ENCODE results near the gene PSG1. TPM values are rescaled to one million over a fixed set of nuclear protein-coding genes. Genes with fewer than 3 reads are reported as not detected.
"Not testable (repeated sequence)": the region's sequence is repeated elsewhere in the genome, so short reads cannot be mapped to it uniquely, and the experiment has no call there.

PSG1 gene
- total RNA-seq, 2 experiments from 2014 or later: not detected

- H3K4me3 ChIP-seq (ENCODE audit: low read length); ATAC-seq (ENCODE audit: poor library complexity); DNase-seq; H3K4me3 Mint-ChIP-seq; H3K27ac Mint-ChIP-seq; H3K36me3 Mint-ChIP-seq (ENCODE audit: low read depth); POLR2A ChIA-PET; intact Hi-C loops (cut with DNase I, micrococcal nuclease); H3K9me3 Mint-ChIP-seq; H3K27ac ChIP-seq (ENCODE audit: low read depth in 1 of 2, low read length in 2 of 2); H3K27me3 ChIP-seq (ENCODE audit: control insufficient read depth in 1 of 2, insufficient read depth in 2 of 2, low read length in 2 of 2); CTCF ChIA-PET; H3K4me1 ChIP-seq (ENCODE audit: insufficient read depth, low read length); H3K4me1 Mint-ChIP-seq (ENCODE audit: low read depth); H3K9me3 ChIP-seq (ENCODE audit: control insufficient read depth in 1 of 2, insufficient read depth in 1 of 2, low read length in 2 of 2); H3K27me3 Mint-ChIP-seq; H3K36me3 ChIP-seq (ENCODE audit: insufficient read depth, low read length): not testable (repeated sequence)
Observed at GRCh38 chr19:42852821-42853220, 26.7 kb downstream of the PSG1 start.

- H3K4me1 ChIP-seq (ENCODE audit: insufficient read depth, low read length); H3K27me3 Mint-ChIP-seq; DNase-seq; CTCF ChIA-PET; H3K4me1 Mint-ChIP-seq (ENCODE audit: low read depth); H3K27ac Mint-ChIP-seq; H3K4me3 Mint-ChIP-seq; H3K4me3 ChIP-seq (ENCODE audit: low read length); H3K9me3 Mint-ChIP-seq; POLR2A ChIA-PET; intact Hi-C loops (cut with DNase I, micrococcal nuclease); H3K36me3 ChIP-seq (ENCODE audit: insufficient read depth, low read length); ATAC-seq (ENCODE audit: poor library complexity); H3K27ac ChIP-seq (ENCODE audit: low read depth in 1 of 2, low read length in 2 of 2); H3K27me3 ChIP-seq (ENCODE audit: control insufficient read depth in 1 of 2, insufficient read depth in 2 of 2, low read length in 2 of 2); H3K36me3 Mint-ChIP-seq (ENCODE audit: low read depth); H3K9me3 ChIP-seq (ENCODE audit: control insufficient read depth in 1 of 2, insufficient read depth in 1 of 2, low read length in 2 of 2): not testable (repeated sequence)
Observed at GRCh38 chr19:42851718-42852280, 27.7 kb downstream of the PSG1 start.

DNA sequence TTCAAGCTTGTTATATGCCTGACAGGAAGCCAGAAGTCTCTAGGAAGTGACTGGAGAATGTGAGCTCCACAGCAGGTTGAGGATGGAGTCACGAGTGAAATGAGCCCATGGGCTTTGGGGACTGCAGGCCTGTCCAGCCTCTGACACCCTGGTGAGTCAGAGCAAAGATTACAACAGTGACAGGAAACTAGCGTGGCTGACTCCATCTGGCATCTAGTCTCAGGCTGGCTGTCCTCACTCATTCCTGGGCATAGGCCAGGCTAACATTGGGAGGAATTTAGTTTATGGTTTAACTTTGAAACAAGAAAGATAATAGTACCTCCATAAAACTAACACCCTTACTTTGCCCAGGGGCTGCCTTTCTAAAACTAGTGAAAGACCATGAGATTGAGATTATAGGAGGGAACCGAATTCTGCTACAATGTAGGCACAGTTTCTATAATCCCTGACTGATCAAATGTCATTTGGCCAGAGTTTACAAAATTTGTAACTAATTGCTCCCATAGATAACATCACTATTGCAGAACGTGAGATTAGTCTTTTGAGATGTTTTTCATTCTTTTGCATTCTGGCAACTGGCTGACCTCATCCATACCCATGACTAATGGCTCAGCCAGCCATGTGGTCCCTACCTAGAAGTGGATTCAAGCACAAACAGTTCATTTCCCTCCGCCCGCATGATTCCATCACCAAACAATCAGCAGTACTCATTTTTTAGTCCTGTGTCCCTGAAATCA lies 28.4 kb downstream of the PSG1 start:
- Histone ChIP-seq H3K27me3 (ENCODE audit: control insufficient read depth in 1 of 2, insufficient read depth in 2 of 2, low read length in 2 of 2) (no peaks in the 10 kb centered on the region), H3K4me3 (ENCODE audit: low read length) (no peak overlapping the region), H3K27ac (ENCODE audit: low read depth in 1 of 2, low read length in 2 of 2) (no peak overlapping the region), H3K36me3 (ENCODE audit: insufficient read depth, low read length) (no peaks in the 10 kb centered on the region), H3K4me1 (ENCODE audit: insufficient read depth, low read length) (no peaks in the 10 kb centered on the region), H3K9me3 (ENCODE audit: control insufficient read depth in 1 of 2, insufficient read depth in 1 of 2, low read length in 2 of 2) (no peaks in the 10 kb centered on the region)
- H3K27me3 Mint-ChIP-seq: peaks cover 2% of the 10 kb centered on the region
- ChIA-PET POLR2A (no interaction called here), CTCF (no interaction called here)
- intact Hi-C loops (cut with DNase I, micrococcal nuclease): no loop called here
- no peak for TF ChIP-seq CTCF (IDR thresholded peaks at IDR 0.05)
- ATAC-seq (ENCODE audit: poor library complexity): no peak
- no peaks in the 10 kb centered on the region for H3K4me1 Mint-ChIP-seq (ENCODE audit: low read depth)
- no peak overlapping the region for H3K27ac Mint-ChIP-seq
- no peaks in the 10 kb centered on the region for H3K9me3 Mint-ChIP-seq
- no peak for DNase-seq
- H3K4me3 Mint-ChIP-seq: no peak overlapping the region
- no peaks in the 10 kb centered on the region for H3K36me3 Mint-ChIP-seq (ENCODE audit: low read depth)

DNA sequence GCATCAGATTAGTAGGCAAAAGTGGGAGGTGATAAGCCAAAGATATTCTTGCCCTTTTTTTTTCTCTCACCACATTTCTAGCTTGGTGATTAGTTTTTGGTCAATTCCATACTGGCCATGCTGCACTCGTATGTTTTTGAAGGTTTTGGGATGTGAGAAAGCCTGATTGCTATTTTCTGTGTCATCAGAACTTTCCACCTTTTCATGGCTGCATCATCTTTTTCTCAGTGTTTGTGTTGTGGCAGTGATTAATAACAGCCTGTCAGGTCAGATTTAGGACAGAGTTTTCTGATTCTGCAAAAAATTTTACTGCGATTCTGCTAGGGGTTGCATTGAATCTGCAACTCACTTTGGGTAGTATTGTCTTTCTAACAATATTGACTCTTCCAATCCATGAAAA lies 32.9 kb downstream of the PSG1 start:
- no peaks in the 10 kb centered on the region for H3K36me3 Mint-ChIP-seq (ENCODE audit: low read depth)

GRCh38 chr19:42843631-42844030 lies 35.9 kb downstream of the PSG1 start:
- H3K36me3 Mint-ChIP-seq (ENCODE audit: low read depth); POLR2A ChIA-PET; H3K36me3 ChIP-seq (ENCODE audit: insufficient read depth, low read length); H3K9me3 ChIP-seq (ENCODE audit: control insufficient read depth in 1 of 2, insufficient read depth in 1 of 2, low read length in 2 of 2); H3K27ac ChIP-seq (ENCODE audit: low read depth in 1 of 2, low read length in 2 of 2); H3K27me3 ChIP-seq (ENCODE audit: control insufficient read depth in 1 of 2, insufficient read depth in 2 of 2, low read length in 2 of 2); ATAC-seq (ENCODE audit: poor library complexity); H3K4me3 ChIP-seq (ENCODE audit: low read length); H3K4me1 Mint-ChIP-seq (ENCODE audit: low read depth); H3K9me3 Mint-ChIP-seq; H3K27ac Mint-ChIP-seq; CTCF ChIA-PET; intact Hi-C loops (cut with DNase I, micrococcal nuclease); H3K4me3 Mint-ChIP-seq; DNase-seq; H3K4me1 ChIP-seq (ENCODE audit: insufficient read depth, low read length): not testable (repeated sequence)
- H3K27me3 Mint-ChIP-seq: peaks cover 23% of the 10 kb centered on the region

More for the DNA sequence above, 32.9 kb downstream of the PSG1 start:
- H3K36me3 ChIP-seq (ENCODE audit: insufficient read depth, low read length): no peaks in the 10 kb centered on the region
- no peak for TF ChIP-seq CTCF (IDR thresholded peaks at IDR 0.05)
- no peaks in the 10 kb centered on the region for H3K9me3 ChIP-seq (ENCODE audit: control insufficient read depth in 1 of 2, insufficient read depth in 1 of 2, low read length in 2 of 2)
- Mint-ChIP-seq H3K9me3 (no peaks in the 10 kb centered on the region), H3K4me3 (no peak overlapping the region), H3K27ac (no peak overlapping the region), H3K27me3 (peaks cover 4% of the 10 kb centered on the region), H3K4me1 (ENCODE audit: low read depth) (no peaks in the 10 kb centered on the region)
- intact Hi-C loops (cut with DNase I, micrococcal nuclease): no loop called here
- CTCF ChIA-PET: no interaction called here
- POLR2A ChIA-PET: no interaction called here
- no peak overlapping the region for H3K27ac ChIP-seq (ENCODE audit: low read depth in 1 of 2, low read length in 2 of 2)
- DNase-seq (no peak), ATAC-seq (ENCODE audit: poor library complexity) (no peak)
- H3K4me1 ChIP-seq (ENCODE audit: insufficient read depth, low read length): no peaks in the 10 kb centered on the region
- no peak overlapping the region for H3K4me3 ChIP-seq (ENCODE audit: low read length)
- H3K27me3 ChIP-seq (ENCODE audit: control insufficient read depth in 1 of 2, insufficient read depth in 2 of 2, low read length in 2 of 2): no peaks in the 10 kb centered on the region

All from CD4-positive, alpha-beta T cell (primary cell).